Neuron (in vitro differentiated cells): ENCODE data around the gene DPH5.
A peak's percentile ranks its signal among the peaks of the same experiment; 100 is the strongest.
"Not testable (repeated sequence)": the region's sequence is repeated elsewhere in the genome, so short reads cannot be mapped to it uniquely, and the experiment has no call there.

Source experiments
- H2AFZ ChIP-seq: one replicate; pipeline ENCODE4 v1.6.1; 2013; ENCODE audit warnings: low read depth, mild to moderate bottlenecking, inconsistent platforms, low read length, moderate library complexity
- H3K27me3 ChIP-seq: one replicate; pipeline ENCODE4 v1.6.1; 2013; ENCODE audit warnings: low read length; ENCODE audit not compliant: insufficient read depth
- H3K36me3 ChIP-seq: one replicate; pipeline ENCODE4 v1.6.1; 2013; ENCODE audit warnings: low read length; ENCODE audit not compliant: insufficient read depth
- H3K4me1 ChIP-seq: one replicate; pipeline ENCODE4 v1.6.1; 2013; ENCODE audit warnings: low read length; ENCODE audit not compliant: insufficient read depth
- H3K4me3 ChIP-seq: 2 replicates; pipeline ENCODE4 v1.5.1; 2013; ENCODE audit warnings: mild to moderate bottlenecking, low read length, moderate library complexity
- H3K9me3 ChIP-seq: one replicate; pipeline ENCODE4 v1.6.1; 2013; ENCODE audit warnings: low read length

DPH5 gene

GRCh38 chr1:101025657-101026429 is at the start of gene DPH5:
DPH5 (minus strand) TSS chr1:101025784; CDS start chr1:101025443, 341 bp downstream.
- Histone ChIP-seq H3K4me1 (peaks cover 24% of the 10 kb centered on the region), H3K27me3 (no peaks in the 10 kb centered on the region), H3K9me3 (no peaks in the 10 kb centered on the region), H3K4me3 (peak within 1 kb of the TSS; percentile 60), H3K36me3 (peaks cover 25% of the 10 kb centered on the region), H2AFZ (peak within 1 kb of the TSS; percentile 24)

- H3K27me3 ChIP-seq = no peaks in the 10 kb centered on the region
- no peak overlapping the region for H2AFZ ChIP-seq
- peaks cover 32% of the 10 kb centered on the region for H3K4me1 ChIP-seq
- no peak overlapping the region for H3K4me3 ChIP-seq
- no peaks in the 10 kb centered on the region for H3K9me3 ChIP-seq
- H3K36me3 ChIP-seq = peaks cover 5% of the 10 kb centered on the region
Observed at GRCh38 chr1:101073836-101074235, 48.3 kb upstream of the DPH5 start.

- Histone ChIP-seq H3K4me1 (peaks cover 45% of the 10 kb centered on the region), H3K36me3 (peaks cover 1% of the 10 kb centered on the region), H3K4me3 (no peak overlapping the region), H2AFZ (no peak overlapping the region), H3K27me3 (no peaks in the 10 kb centered on the region), H3K9me3 (no peaks in the 10 kb centered on the region)
Observed at GRCh38 chr1:101071470-101071891, 45.9 kb upstream of the DPH5 start.

- H2AFZ ChIP-seq = no peak overlapping the region
- H3K36me3 ChIP-seq = no peaks in the 10 kb centered on the region
- H3K27me3 ChIP-seq = no peaks in the 10 kb centered on the region
- H3K4me3 ChIP-seq = peak overlapping the region; percentile 22
- H3K9me3 ChIP-seq = no peaks in the 10 kb centered on the region
- H3K4me1 ChIP-seq = peaks cover 53% of the 10 kb centered on the region
Observed at GRCh38 chr1:101069158-101069557, 43.6 kb upstream of the DPH5 start.

- not testable (repeated sequence) for H2AFZ ChIP-seq, H3K9me3 ChIP-seq, H3K4me3 ChIP-seq, H3K36me3 ChIP-seq, H3K27me3 ChIP-seq
- H3K4me1 ChIP-seq = peaks cover 50% of the 10 kb centered on the region
Observed at GRCh38 chr1:101066937-101067335, 41.4 kb upstream of the DPH5 start.

GRCh38 chr1:101066260-101066936 is 40.8 kb upstream of the DPH5 start:
- H3K9me3 ChIP-seq = no peaks in the 10 kb centered on the region
- no peak overlapping the region for H3K4me3 ChIP-seq
- H3K36me3 ChIP-seq = no peaks in the 10 kb centered on the region
- H3K27me3 ChIP-seq = no peaks in the 10 kb centered on the region
- no peak overlapping the region for H2AFZ ChIP-seq
- peaks cover 44% of the 10 kb centered on the region for H3K4me1 ChIP-seq

GRCh38 chr1:101065575-101065974 is 40.0 kb upstream of the DPH5 start:
- no peaks in the 10 kb centered on the region for H3K9me3 ChIP-seq
- no peak overlapping the region for H2AFZ ChIP-seq
- H3K36me3 ChIP-seq = no peaks in the 10 kb centered on the region
- no peak overlapping the region for H3K4me3 ChIP-seq
- H3K27me3 ChIP-seq = no peaks in the 10 kb centered on the region
- H3K4me1 ChIP-seq = peaks cover 37% of the 10 kb centered on the region

- H2AFZ ChIP-seq = no peak overlapping the region
- no peaks in the 10 kb centered on the region for H3K27me3 ChIP-seq
- no peaks in the 10 kb centered on the region for H3K36me3 ChIP-seq
- peaks cover 28% of the 10 kb centered on the region for H3K4me1 ChIP-seq
- H3K9me3 ChIP-seq = no peaks in the 10 kb centered on the region
- no peak overlapping the region for H3K4me3 ChIP-seq
Observed at GRCh38 chr1:101064697-101065096, 39.1 kb upstream of the DPH5 start.

- H3K36me3 ChIP-seq = peaks cover 2% of the 10 kb centered on the region
- H3K4me3 ChIP-seq = no peak overlapping the region
- H3K4me1 ChIP-seq = peaks cover 8% of the 10 kb centered on the region
- peaks cover 2% of the 10 kb centered on the region for H3K9me3 ChIP-seq
- no peak overlapping the region for H2AFZ ChIP-seq
- no peaks in the 10 kb centered on the region for H3K27me3 ChIP-seq
Observed at GRCh38 chr1:101060992-101061391, 35.4 kb upstream of the DPH5 start.

- H3K4me3 ChIP-seq = no peak overlapping the region
- H3K36me3 ChIP-seq = peaks cover 2% of the 10 kb centered on the region
- no peak overlapping the region for H2AFZ ChIP-seq
- H3K4me1 ChIP-seq = peaks cover under 1% of the 10 kb centered on the region
- no peaks in the 10 kb centered on the region for H3K27me3 ChIP-seq
- H3K9me3 ChIP-seq = peaks cover 2% of the 10 kb centered on the region
Observed at GRCh38 chr1:101059945-101060542, 34.5 kb upstream of the DPH5 start.

- H3K36me3 ChIP-seq = peaks cover 2% of the 10 kb centered on the region
- peaks cover 2% of the 10 kb centered on the region for H3K9me3 ChIP-seq
- H3K4me3 ChIP-seq = no peak overlapping the region
- no peak overlapping the region for H2AFZ ChIP-seq
- peaks cover 5% of the 10 kb centered on the region for H3K4me1 ChIP-seq
- no peaks in the 10 kb centered on the region for H3K27me3 ChIP-seq
Observed at GRCh38 chr1:101055623-101056022, 30.0 kb upstream of the DPH5 start.

- Histone ChIP-seq H3K9me3 (no peaks in the 10 kb centered on the region), H3K36me3 (no peaks in the 10 kb centered on the region), H3K27me3 (no peaks in the 10 kb centered on the region), H2AFZ (no peak overlapping the region), H3K4me3 (no peak overlapping the region), H3K4me1 (peaks cover 7% of the 10 kb centered on the region)
Observed at GRCh38 chr1:101051688-101052638, 26.4 kb upstream of the DPH5 start.
